Testis (tissue), 2 donors: Measurements from ENCODE around the gene SLC24A3.

Experiments
- CTCF ChIP-seq, 3 experiments: fragments of 450-650 bp in 2 of 3; fragments of 200-600 bp in 1 of 3; sonication (generic) in 1 of 3; IDR thresholded peaks; one replicate each; pipeline ENCODE4 v1.5.1; 2016 to 2019; ENCODE audit warnings: antibody characterized with exemption in 3 of 3, mild to moderate bottlenecking in 2 of 3, moderate library complexity in 1 of 3
- POLR2A ChIP-seq: fragments of 450-650 bp; IDR thresholded peaks from one replicate; pipeline ENCODE4 v1.6.1; 2017; ENCODE audit warnings: antibody characterized with exemption, mild to moderate bottlenecking, moderate library complexity

GRCh38 chr20:19761326-19761725, 548.9 kb downstream of the SLC24A3 start:
- TF ChIP-seq POLR2A, result no peak
- TF ChIP-seq CTCF (IDR thresholded peaks at IDR 0.05), result no peak
